AG04450 (cell line): ENCODE results near the gene CLCN3. TPM values are rescaled to one million over a fixed set of nuclear protein-coding genes. Genes with fewer than 3 reads are reported as not detected.

Experiments used
- CTCF ChIA-PET: fragments of 300-600, 350-600 bp; formaldehyde crosslinking; extraction: SDS; loops from one replicate; lab custom pipeline; 2022; ENCODE audit warnings: antibody characterized with exemption, inconsistent platforms; lab: Charles Lee
- POLR2A ChIA-PET: fragments of 350-600 bp; formaldehyde crosslinking; extraction: SDS; loops from one replicate; lab custom pipeline; 2021; ENCODE audit warnings: antibody characterized with exemption, inconsistent platforms; lab: Yijun Ruan, JAX
- DNase-seq: peaks from one replicate; pipeline ENCODE4 v3.0.0-alpha.2; 2011; ENCODE audit warnings: low read depth, low spot score
- H3K27ac ChIP-seq: one replicate; pipeline ENCODE4 v1.5.1; 2012; ENCODE audit warnings: low read depth, low read length, control low read depth
- H3K27me3 ChIP-seq: one replicate; pipeline ENCODE4 v1.6.0; 2012; ENCODE audit warnings: low read length; ENCODE audit not compliant: control insufficient read depth, insufficient read depth
- H3K4me3 ChIP-seq: 2 replicates; pipeline ENCODE4 v1.5.1; 2011; ENCODE audit warnings: mild to moderate bottlenecking, low read depth, low read length, control low read depth
- H3K9me3 ChIP-seq: 2 replicates; pipeline ENCODE4 v1.5.1; 2012; ENCODE audit warnings: low read length; ENCODE audit not compliant: control insufficient read depth, insufficient read depth
- CTCF ChIP-seq: IDR thresholded peaks from 2 replicates; pipeline ENCODE4 v1.5.1; 2011; ENCODE audit warnings: low read depth, low read length, control low read depth, inconsistent platforms
- polyA plus RNA-seq: library from polyadenylated mRNA; depleted of rRNA; stranded (reverse); fragments of >200 nt; gene quantifications from 2 replicates; pipeline ENCODE4 v1.2.3, GENCODE V29; 2011

Gene CLCN3
- polyA plus RNA-seq, 1 experiment = 36.5 TPM

- no peak for TF ChIP-seq CTCF
- Histone ChIP-seq H3K27ac (no peak overlapping the region), H3K4me3 (no peak overlapping the region), H3K9me3 (no peaks in the 10 kb centered on the region), H3K27me3 (no peaks in the 10 kb centered on the region)
- no peak for DNase-seq
- ChIA-PET POLR2A (no interaction called here), CTCF (interaction anchor here (1.4 kb wide), 1 partner anchor 430 kb away, joined by 3 read pairs; no protein-coding TSS in a partner anchor)
These were observed 3.1 kb upstream of the CLCN3 start for GRCh38 chr4:169617306-169617705.

- CTCF ChIA-PET = interaction anchor here (0.8 to 2.0 kb wide), 5 partner anchors 14 to 622 kb away, joined by 3 to 6 read pairs (median 4); no protein-coding TSS in a partner anchor
- no peak overlapping the region for H3K27ac ChIP-seq
- H3K4me3 ChIP-seq = no peak overlapping the region
- H3K9me3 ChIP-seq = no peaks in the 10 kb centered on the region
- no peak for TF ChIP-seq CTCF
- H3K27me3 ChIP-seq = no peaks in the 10 kb centered on the region
- DNase-seq = no peak
- POLR2A ChIA-PET = no interaction called here
These were observed 2.1 kb upstream of the CLCN3 start for GRCh38 chr4:169618286-169618685.

DNA sequence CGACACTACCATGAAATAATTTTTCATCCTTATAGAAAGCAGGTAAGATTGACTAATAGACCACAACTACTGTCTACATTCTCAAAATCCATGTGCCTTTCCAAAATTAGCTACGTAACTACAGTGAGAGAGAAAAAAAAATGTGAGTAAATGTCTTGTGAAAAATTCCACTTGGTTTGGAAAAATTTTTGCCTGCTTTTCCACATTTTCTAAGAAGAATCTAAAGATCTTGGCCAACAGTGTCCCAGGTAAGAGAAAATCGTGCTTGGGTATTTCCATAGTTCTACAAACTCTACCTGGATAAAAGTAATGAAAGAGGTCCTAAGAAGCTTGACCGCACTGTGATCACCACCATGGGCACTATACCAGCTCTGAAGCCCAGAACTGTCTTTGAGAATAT lies 1.4 kb upstream of the CLCN3 start:
- no peak for DNase-seq
- no peaks in the 10 kb centered on the region for H3K27me3 ChIP-seq
- TF ChIP-seq CTCF = no peak
- ChIA-PET CTCF (interaction anchor here (0.8 to 2.0 kb wide), 7 partner anchors 8 to 623 kb away, joined by 3 to 6 read pairs (median 4); no protein-coding TSS in a partner anchor), POLR2A (no interaction called here)
- H3K9me3 ChIP-seq = no peaks in the 10 kb centered on the region
- H3K4me3 ChIP-seq = no peak overlapping the region
- no peak overlapping the region for H3K27ac ChIP-seq

GRCh38 chr4:169619518-169619957 lies 840 bp upstream of the CLCN3 start:
- H3K27ac ChIP-seq = peak overlapping the region; percentile 76
- CTCF ChIA-PET = interaction anchor here (0.9 to 2.0 kb wide), 13 partner anchors 9 to 623 kb away, joined by 3 to 6 read pairs (median 3); no protein-coding TSS in a partner anchor
- no peak for DNase-seq

More at GRCh38 chr4:169619518-169619957, 840 bp upstream of the CLCN3 start:
- Histone ChIP-seq H3K4me3 (peak overlapping the region; percentile 92), H3K9me3 (no peaks in the 10 kb centered on the region), H3K27me3 (no peaks in the 10 kb centered on the region)
- TF ChIP-seq CTCF = peak; percentile 66
- POLR2A ChIA-PET = no interaction called here
